Calu3 (cell line): Measurements from ENCODE around the gene BEX4. TPM values are rescaled to one million over a fixed set of nuclear protein-coding genes. Genes with fewer than 3 reads are reported as not detected.
"Not testable (repeated sequence)": the region's sequence is repeated elsewhere in the genome, so short reads cannot be mapped to it uniquely, and the experiment has no call there.

Experiments
- BruUV-seq: library from RNA; stranded (reverse); fragments of 400-500 nt; replicated peaks from 2 replicates; lab custom pipeline; 2021; lab: Mats Ljungman, UMichigan
- CTCF ChIA-PET: fragments of 300-600 bp; sonication (Branson Sonifier 250); formaldehyde crosslinking; loops from one replicate; lab custom pipeline; 2022; ENCODE audit warnings: antibody characterized with exemption; lab: Charles Lee
- DNase-seq: peaks from one replicate; pipeline ENCODE4 v3.0.0; 2022
- H3K27ac Mint-ChIP-seq: one replicate; pipeline ENCODE4 v1.8.0; 2022; ENCODE audit warnings: mixed read lengths; ENCODE audit not compliant: unreplicated experiment
- H3K27me3 Mint-ChIP-seq: one replicate; pipeline ENCODE4 v1.8.0; 2022; ENCODE audit warnings: mixed read lengths; ENCODE audit not compliant: unreplicated experiment
- H3K36me3 Mint-ChIP-seq: one replicate; pipeline ENCODE4 v1.8.0; 2022; ENCODE audit warnings: mild to moderate bottlenecking, moderate library complexity, mixed read lengths; ENCODE audit not compliant: insufficient read depth, unreplicated experiment
- H3K4me1 Mint-ChIP-seq: one replicate; pipeline ENCODE4 v1.8.0; 2022; ENCODE audit warnings: mild to moderate bottlenecking, low read depth, mixed read lengths; ENCODE audit not compliant: unreplicated experiment
- H3K4me3 Mint-ChIP-seq: one replicate; pipeline ENCODE4 v1.8.0; 2022; ENCODE audit warnings: mild to moderate bottlenecking, low read depth, moderate library complexity, mixed read lengths; ENCODE audit not compliant: unreplicated experiment
- H3K9me3 Mint-ChIP-seq: one replicate; pipeline ENCODE4 v1.8.0; 2022; ENCODE audit warnings: low read depth, mixed read lengths; ENCODE audit not compliant: unreplicated experiment
- intact Hi-C: fragments of 100-400 bp; cut with micrococcal nuclease; formaldehyde crosslinking; loops from one replicate; pipeline ENCODE4 v1.10.0; 2022; ENCODE audit not compliant: unreplicated experiment
- total RNA-seq: library from RNA; stranded (reverse); gene quantifications from 2 replicates; pipeline ENCODE4 v1.2.3, GENCODE V29; 2022
- TF ChIP-seq, protein P1 (sequence below): fragments of 200-600 bp; IDR thresholded peaks from one replicate; pipeline ENCODE4 v1.8.0; 2022; ENCODE audit warnings: antibody characterized with exemption; ENCODE audit not compliant: unreplicated experiment

Gene BEX4
- total RNA-seq, 1 experiment from 2014 or later = not detected

DNA sequence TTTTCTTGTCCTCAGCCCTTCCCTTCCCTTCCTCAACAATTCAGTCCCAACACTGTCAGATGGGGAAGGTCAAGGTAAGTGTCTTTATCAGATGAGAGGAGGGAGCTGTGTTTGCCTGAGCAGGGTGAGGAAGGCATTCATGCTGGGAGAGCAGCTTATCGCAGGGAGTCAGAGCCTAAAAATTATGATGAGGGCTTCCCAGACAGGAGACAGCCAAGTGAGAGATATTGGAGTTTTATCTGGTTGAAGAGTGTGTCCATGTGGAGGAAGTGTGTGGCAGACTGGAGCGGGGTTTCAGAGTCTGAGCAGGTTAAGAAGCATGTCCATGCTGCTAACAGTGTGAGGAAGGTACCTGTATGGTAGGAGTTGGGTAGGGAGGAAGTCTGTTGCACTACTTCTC lies 18.4 kb downstream of the BEX4 start:
- no TSS peak for BruUV-seq
- Mint-ChIP-seq H3K27ac (no peak overlapping the region), H3K27me3 (peaks cover 26% of the 10 kb centered on the region), H3K4me3 (no peak overlapping the region), H3K36me3 (no peaks in the 10 kb centered on the region), H3K4me1 (no peaks in the 10 kb centered on the region), H3K9me3 (no peaks in the 10 kb centered on the region)
- CTCF ChIA-PET = no interaction called here
- intact Hi-C loops = no loop called here
- TF ChIP-seq, protein P1, sequence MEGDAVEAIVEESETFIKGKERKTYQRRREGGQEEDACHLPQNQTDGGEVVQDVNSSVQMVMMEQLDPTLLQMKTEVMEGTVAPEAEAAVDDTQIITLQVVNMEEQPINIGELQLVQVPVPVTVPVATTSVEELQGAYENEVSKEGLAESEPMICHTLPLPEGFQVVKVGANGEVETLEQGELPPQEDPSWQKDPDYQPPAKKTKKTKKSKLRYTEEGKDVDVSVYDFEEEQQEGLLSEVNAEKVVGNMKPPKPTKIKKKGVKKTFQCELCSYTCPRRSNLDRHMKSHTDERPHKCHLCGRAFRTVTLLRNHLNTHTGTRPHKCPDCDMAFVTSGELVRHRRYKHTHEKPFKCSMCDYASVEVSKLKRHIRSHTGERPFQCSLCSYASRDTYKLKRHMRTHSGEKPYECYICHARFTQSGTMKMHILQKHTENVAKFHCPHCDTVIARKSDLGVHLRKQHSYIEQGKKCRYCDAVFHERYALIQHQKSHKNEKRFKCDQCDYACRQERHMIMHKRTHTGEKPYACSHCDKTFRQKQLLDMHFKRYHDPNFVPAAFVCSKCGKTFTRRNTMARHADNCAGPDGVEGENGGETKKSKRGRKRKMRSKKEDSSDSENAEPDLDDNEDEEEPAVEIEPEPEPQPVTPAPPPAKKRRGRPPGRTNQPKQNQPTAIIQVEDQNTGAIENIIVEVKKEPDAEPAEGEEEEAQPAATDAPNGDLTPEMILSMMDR = no peak
- DNase-seq = no peak

DNA sequence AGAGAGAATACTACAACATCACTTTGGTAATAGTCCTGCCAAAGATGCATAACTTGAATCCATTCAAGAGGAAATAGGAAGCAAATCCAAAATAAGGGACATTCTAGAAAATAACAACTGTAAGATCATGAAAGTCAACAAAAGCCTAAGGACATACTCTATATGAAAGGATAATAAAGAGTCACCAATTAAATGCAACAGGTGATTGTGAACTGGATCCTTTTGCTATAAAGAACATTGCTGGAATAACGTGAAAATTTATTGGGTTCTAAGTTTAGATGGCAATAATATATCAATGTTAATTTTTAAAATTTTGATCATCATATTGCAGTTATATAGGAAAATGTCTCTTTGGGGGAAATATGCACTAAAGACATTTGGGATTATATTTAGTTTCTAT lies 20.0 kb downstream of the BEX4 start:
- no peak for DNase-seq
- intact Hi-C loops = no loop called here
- no TSS peak for BruUV-seq
- TF ChIP-seq, protein P1 = no peak
- H3K36me3 Mint-ChIP-seq = no peaks in the 10 kb centered on the region
- H3K9me3 Mint-ChIP-seq = no peaks in the 10 kb centered on the region
- no peak overlapping the region for H3K27ac Mint-ChIP-seq
- no peak overlapping the region for H3K4me3 Mint-ChIP-seq
- CTCF ChIA-PET = no interaction called here
- H3K4me1 Mint-ChIP-seq = no peaks in the 10 kb centered on the region
- H3K27me3 Mint-ChIP-seq = peaks cover 21% of the 10 kb centered on the region

DNA sequence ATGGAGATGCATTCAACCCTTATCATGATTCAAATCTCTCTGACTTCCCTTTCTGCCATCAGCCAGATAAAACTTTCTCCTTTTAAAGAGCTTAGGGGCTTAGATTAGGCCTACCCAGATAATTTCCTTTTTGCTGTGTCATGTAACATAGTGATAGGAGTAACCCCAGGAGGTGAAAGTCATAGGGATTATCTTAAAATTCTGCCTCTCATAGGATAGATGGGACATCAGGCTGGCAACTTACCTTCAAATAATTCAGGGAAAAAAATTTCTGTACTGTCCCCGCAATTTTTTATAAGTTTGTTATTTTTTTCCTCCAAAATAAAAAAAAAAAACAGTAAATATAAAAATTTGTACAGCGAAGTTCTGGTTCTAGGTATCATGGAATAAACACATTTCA lies 20.7 kb downstream of the BEX4 start:
- H3K4me3 Mint-ChIP-seq, BruUV-seq, H3K4me1 Mint-ChIP-seq, H3K9me3 Mint-ChIP-seq, H3K36me3 Mint-ChIP-seq, intact Hi-C loops, H3K27ac Mint-ChIP-seq, CTCF ChIA-PET, DNase-seq: not testable (repeated sequence)
- peaks cover 21% of the 10 kb centered on the region for H3K27me3 Mint-ChIP-seq

DNA sequence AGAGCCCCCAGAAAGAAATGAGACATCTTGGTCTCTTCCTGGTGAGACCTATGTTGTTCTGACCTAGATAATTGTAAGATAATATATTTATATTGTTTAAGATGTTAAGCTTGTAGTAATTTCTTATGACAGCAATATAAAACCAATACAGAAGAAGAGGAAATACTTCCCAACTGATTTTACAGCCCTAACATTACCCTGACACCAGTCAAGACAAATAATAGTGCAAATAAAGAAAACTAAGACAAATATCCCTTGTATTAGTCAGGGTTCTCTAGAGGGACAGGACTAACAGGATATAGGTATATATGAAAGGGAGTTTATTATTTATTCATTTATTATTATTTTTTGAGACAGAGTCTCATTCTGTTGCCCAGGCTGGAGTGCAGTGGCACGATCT lies 21.4 kb downstream of the BEX4 start:
- intact Hi-C loops = no loop called here
- Mint-ChIP-seq H3K27me3 (peaks cover 25% of the 10 kb centered on the region), H3K36me3 (no peaks in the 10 kb centered on the region), H3K9me3 (no peaks in the 10 kb centered on the region), H3K4me3 (no peak overlapping the region), H3K4me1 (no peaks in the 10 kb centered on the region), H3K27ac (no peak overlapping the region)
- BruUV-seq = no TSS peak
- TF ChIP-seq, protein P1 = no peak
- DNase-seq = no peak
- CTCF ChIA-PET = no interaction called here

DNA sequence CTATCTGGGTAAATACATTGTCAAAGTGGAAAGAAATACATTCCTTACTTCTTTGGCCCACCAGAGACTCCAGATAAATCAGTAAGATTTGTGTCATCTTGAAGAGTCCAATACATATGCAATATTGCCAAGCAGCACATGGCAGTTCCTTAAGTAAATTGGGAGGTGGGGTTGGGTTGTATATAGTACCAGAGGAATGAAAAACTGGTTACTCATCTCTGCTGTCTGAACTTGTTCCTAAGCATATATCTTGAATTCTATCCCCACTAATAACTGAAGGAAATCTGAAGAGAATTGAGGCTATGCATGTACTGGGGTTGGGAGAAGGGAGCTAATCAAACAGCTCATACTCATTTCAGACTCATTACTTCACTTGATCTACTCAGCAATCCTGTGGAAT lies 25.2 kb downstream of the BEX4 start:
- CTCF ChIA-PET = no interaction called here
- peaks cover 30% of the 10 kb centered on the region for H3K27me3 Mint-ChIP-seq
- TF ChIP-seq, protein P1 = no peak
- DNase-seq = no peak
- no peaks in the 10 kb centered on the region for H3K36me3 Mint-ChIP-seq
- intact Hi-C loops = no loop called here
- no peak overlapping the region for H3K4me3 Mint-ChIP-seq
- no peaks in the 10 kb centered on the region for H3K9me3 Mint-ChIP-seq
- no TSS peak for BruUV-seq
- H3K4me1 Mint-ChIP-seq = no peaks in the 10 kb centered on the region
- no peak overlapping the region for H3K27ac Mint-ChIP-seq
